RWPE2 (cell line): ENCODE results near the gene NUMBL.

Source experiments
- ATAC-seq: fragments of 200-7000 bp; cut with Tn5 transposase; 3 replicates; pipeline ENCODE4 v1.9.1; 2021; ENCODE audit warnings: low read depth
- DNase-seq: peaks from one replicate; pipeline ENCODE4 v3.0.0-alpha.2; 2020; ENCODE audit warnings: low spot score
- H3K27ac ChIP-seq: fragments of 450-650 bp; 2 replicates; pipeline ENCODE4 v1.5.1; 2017; ENCODE audit warnings: mild to moderate bottlenecking; ENCODE audit not compliant: poor library complexity, severe bottlenecking
- H3K27me3 ChIP-seq: fragments of 250-450 bp; sonication (Bioruptor Pico); 2 replicates; pipeline ENCODE4 v1.5.1; 2021; ENCODE audit warnings: mild to moderate bottlenecking, moderate library complexity; ENCODE audit not compliant: insufficient read depth, poor library complexity, severe bottlenecking
- H3K36me3 ChIP-seq: fragments of 250-450 bp; sonication (Bioruptor Pico); 2 replicates; pipeline ENCODE4 v1.5.1; 2020; ENCODE audit warnings: low read depth, mild to moderate bottlenecking, moderate library complexity
- H3K4me1 ChIP-seq: fragments of 250-450 bp; sonication (Bioruptor Pico); 2 replicates; pipeline ENCODE4 v1.5.1; 2021; ENCODE audit warnings: mild to moderate bottlenecking, moderate library complexity; ENCODE audit not compliant: insufficient read depth, poor library complexity, severe bottlenecking
- H3K4me3 ChIP-seq: fragments of 250-450 bp; sonication (Bioruptor Pico); 2 replicates; pipeline ENCODE4 v1.5.1; 2021; ENCODE audit warnings: mild to moderate bottlenecking, moderate library complexity; ENCODE audit not compliant: severe bottlenecking
- H3K9me3 ChIP-seq: fragments of 250-450 bp; sonication (Bioruptor Pico); 2 replicates; pipeline ENCODE4 v1.5.1; 2021; ENCODE audit warnings: mild to moderate bottlenecking, moderate library complexity; ENCODE audit not compliant: severe bottlenecking
- TF ChIP-seq, protein P1 (sequence below): fragments of 450-650 bp; IDR thresholded peaks from one replicate; pipeline ENCODE4 v1.5.1; 2017; ENCODE audit warnings: mild to moderate bottlenecking, moderate library complexity; ENCODE audit not compliant: poor library complexity, severe bottlenecking

NUMBL gene

DNA sequence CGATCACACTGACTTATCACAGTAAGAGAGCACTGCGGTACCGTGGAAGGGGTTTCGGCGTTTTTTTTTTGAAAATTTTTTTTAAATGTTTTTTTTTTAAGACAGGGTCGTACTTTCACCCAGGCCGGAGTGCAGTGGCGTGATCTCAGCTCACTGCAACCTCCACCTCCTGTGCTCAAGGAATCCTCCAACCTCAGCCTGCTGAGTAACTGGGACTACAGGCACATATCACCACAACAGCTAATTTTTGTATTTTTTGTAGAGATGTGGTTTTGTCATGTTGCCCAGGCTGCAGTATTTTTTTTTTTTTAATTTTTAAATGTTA is 70.3 kb downstream of the NUMBL start:
- Histone ChIP-seq H3K4me3 (no peak overlapping the region), H3K9me3 (no peaks in the 10 kb centered on the region), H3K27ac (no peak overlapping the region), H3K36me3 (peaks cover 84% of the 10 kb centered on the region), H3K27me3 (no peaks in the 10 kb centered on the region), H3K4me1 (peaks cover 2% of the 10 kb centered on the region)
- no peak for ATAC-seq
- TF ChIP-seq, protein P1, sequence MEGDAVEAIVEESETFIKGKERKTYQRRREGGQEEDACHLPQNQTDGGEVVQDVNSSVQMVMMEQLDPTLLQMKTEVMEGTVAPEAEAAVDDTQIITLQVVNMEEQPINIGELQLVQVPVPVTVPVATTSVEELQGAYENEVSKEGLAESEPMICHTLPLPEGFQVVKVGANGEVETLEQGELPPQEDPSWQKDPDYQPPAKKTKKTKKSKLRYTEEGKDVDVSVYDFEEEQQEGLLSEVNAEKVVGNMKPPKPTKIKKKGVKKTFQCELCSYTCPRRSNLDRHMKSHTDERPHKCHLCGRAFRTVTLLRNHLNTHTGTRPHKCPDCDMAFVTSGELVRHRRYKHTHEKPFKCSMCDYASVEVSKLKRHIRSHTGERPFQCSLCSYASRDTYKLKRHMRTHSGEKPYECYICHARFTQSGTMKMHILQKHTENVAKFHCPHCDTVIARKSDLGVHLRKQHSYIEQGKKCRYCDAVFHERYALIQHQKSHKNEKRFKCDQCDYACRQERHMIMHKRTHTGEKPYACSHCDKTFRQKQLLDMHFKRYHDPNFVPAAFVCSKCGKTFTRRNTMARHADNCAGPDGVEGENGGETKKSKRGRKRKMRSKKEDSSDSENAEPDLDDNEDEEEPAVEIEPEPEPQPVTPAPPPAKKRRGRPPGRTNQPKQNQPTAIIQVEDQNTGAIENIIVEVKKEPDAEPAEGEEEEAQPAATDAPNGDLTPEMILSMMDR, result no peak
- no peak for DNase-seq

DNA sequence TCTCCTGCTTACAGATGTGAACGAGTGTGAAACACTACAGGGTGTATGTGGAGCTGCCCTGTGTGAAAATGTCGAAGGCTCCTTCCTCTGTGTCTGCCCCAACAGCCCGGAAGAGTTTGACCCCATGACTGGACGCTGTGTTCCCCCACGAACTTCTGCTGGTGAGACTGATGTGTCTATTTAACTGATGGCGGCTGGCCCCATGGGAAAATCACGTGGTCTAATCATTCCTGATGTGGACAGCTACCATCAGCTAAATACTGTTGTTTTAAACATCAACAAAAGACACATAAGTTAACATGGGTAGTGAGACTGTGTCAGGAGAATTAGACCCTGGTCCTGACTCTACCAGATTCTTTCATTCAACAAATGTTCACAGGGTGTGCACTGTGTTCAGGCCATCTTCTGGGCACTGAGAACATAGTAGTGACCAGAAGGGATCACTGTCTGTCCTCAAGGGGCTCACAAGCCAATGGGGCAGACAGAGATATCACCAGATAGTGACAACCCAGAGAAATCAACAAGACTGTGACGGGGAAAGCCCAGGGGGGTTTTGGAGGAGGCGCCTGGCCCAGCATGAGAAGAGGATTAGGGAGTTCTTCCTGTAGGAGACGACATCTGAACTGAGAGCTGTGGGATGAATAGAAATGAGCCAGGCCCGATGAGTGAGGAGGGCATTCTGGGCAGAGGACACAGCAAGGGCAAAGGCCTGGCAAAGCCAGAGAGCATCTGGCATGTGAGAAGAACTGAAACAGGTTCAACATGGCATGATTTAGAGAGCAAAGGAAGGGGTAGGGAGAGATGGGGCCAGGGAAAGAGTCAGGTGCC is 70.9 kb downstream of the NUMBL start:
- no peak for ATAC-seq

DNA sequence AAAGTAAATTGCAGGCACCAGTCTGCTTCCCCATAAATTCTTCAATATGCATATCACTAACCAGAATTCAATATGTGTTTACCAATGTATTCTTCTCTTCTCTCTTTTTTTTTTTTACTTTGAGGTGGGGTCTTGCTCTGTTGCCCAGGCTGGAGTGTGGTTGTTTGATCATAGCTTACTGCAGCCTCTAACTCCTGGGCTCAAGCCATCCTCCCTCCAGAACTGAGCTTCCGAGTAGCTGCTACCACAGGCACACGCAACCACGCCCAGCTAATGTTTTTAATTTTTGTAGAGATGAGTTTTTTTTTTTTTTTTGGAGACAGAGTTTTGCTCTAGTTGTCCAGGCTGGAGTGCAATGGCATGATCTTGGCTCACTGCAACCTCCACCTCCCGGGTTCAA is 72.5 kb downstream of the NUMBL start:
- Histone ChIP-seq H3K27ac (no peak overlapping the region), H3K4me1 (peaks cover 8% of the 10 kb centered on the region), H3K4me3 (no peak overlapping the region), H3K9me3 (no peaks in the 10 kb centered on the region), H3K36me3 (peaks cover 75% of the 10 kb centered on the region), H3K27me3 (no peaks in the 10 kb centered on the region)
- TF ChIP-seq, protein P1, result no peak
- no peak for ATAC-seq
- no peak for DNase-seq

More for the DNA sequence above, 70.9 kb downstream of the NUMBL start:
- no peak for DNase-seq
- Histone ChIP-seq H3K4me3 (no peak overlapping the region), H3K36me3 (peaks cover 83% of the 10 kb centered on the region), H3K4me1 (peaks cover 8% of the 10 kb centered on the region), H3K27ac (no peak overlapping the region), H3K27me3 (no peaks in the 10 kb centered on the region), H3K9me3 (no peaks in the 10 kb centered on the region)
- TF ChIP-seq, protein P1, result no peak

DNA sequence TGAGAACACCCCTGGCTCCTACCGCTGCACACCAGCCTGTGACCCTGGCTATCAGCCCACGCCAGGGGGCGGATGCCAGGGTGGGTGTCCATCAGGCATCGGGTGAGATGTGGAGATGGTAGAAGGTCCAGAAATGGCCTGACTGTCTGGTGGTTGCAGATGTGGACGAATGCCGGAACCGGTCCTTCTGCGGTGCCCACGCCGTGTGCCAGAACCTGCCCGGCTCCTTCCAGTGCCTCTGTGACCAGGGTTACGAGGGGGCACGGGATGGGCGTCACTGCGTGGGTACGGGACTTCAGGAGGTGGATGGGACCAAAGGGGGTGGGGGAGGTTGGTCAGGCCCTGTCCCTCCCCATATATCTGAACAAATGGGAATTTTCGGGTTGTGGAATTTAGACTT is 73.5 kb downstream of the NUMBL start:
- Histone ChIP-seq H3K27ac (no peak overlapping the region), H3K4me3 (no peak overlapping the region), H3K4me1 (peaks cover 8% of the 10 kb centered on the region), H3K27me3 (no peaks in the 10 kb centered on the region), H3K9me3 (no peaks in the 10 kb centered on the region), H3K36me3 (peaks cover 71% of the 10 kb centered on the region)
- ATAC-seq, result no peak
- no peak for DNase-seq
- TF ChIP-seq, protein P1, result no peak

DNA sequence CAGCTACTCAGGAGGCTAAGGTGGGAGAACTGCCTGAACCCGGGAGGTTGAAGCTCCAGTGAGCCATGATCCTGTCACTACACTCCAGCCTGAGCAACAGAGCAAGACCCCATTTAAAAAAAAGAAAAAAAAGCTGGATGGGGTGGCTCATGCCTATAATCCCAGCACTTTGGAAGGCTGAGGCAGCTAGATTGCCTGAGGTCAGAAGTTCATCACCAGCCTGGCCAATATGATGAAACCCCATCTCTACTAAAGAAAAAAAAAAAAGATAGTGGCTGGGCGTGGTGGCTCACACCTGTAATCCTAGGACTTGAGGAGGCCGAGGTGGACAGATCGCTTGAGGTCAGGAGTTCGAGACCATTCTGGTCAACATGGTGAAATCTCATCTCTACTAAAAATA is 74.3 kb downstream of the NUMBL start:
- ATAC-seq, result no peak
- Histone ChIP-seq H3K9me3 (no peaks in the 10 kb centered on the region), H3K36me3 (peaks cover 63% of the 10 kb centered on the region), H3K27ac (peak overlapping the region; percentile 77), H3K27me3 (no peaks in the 10 kb centered on the region), H3K4me1 (peaks cover 8% of the 10 kb centered on the region), H3K4me3 (no peak overlapping the region)
- DNase-seq, result no peak
- TF ChIP-seq, protein P1, result no peak
